Choroid plexus epithelial cell (primary cell): ENCODE measurements around the gene SYN1.
A peak's percentile ranks its signal among the peaks of the same experiment; 100 is the strongest.

ENCODE experiments used
- DNase-seq: peaks from one replicate; pipeline ENCODE4 v3.0.0-alpha.2; 2010; ENCODE audit warnings: low read depth
- H3K4me3 ChIP-seq: 2 replicates; pipeline ENCODE4 v1.5.1; 2011; ENCODE audit warnings: low read depth, mild to moderate bottlenecking, control low read depth, low read length, moderate library complexity
- CTCF ChIP-seq: conservative IDR thresholded peaks from 2 replicates; pipeline ENCODE4 v1.5.1; 2011; ENCODE audit warnings: low read depth, mild to moderate bottlenecking, control low read depth, inconsistent platforms, low read length, moderate library complexity

The SYN1 gene

GRCh38 chrX:47574076-47574546, 45.5 kb downstream of the SYN1 start:
- TF ChIP-seq CTCF = no peak
- H3K4me3 ChIP-seq = peak overlapping the region; percentile 28

GRCh38 chrX:47573341-47574075, 46.1 kb downstream of the SYN1 start:
- H3K4me3 ChIP-seq = no peak overlapping the region
- no peak for DNase-seq
- no peak for TF ChIP-seq CTCF

More at GRCh38 chrX:47574076-47574546, 45.5 kb downstream of the SYN1 start:
- DNase-seq = no peak

GRCh38 chrX:47572773-47573340, 46.8 kb downstream of the SYN1 start:
- H3K4me3 ChIP-seq = no peak overlapping the region
- DNase-seq = no peak
- no peak for TF ChIP-seq CTCF

- no peak for TF ChIP-seq CTCF
- no peak for DNase-seq
- H3K4me3 ChIP-seq = no peak overlapping the region
Observed at GRCh38 chrX:47571896-47572295, 47.8 kb downstream of the SYN1 start.

- no peak for TF ChIP-seq CTCF
- DNase-seq = no peak
- H3K4me3 ChIP-seq = no peak overlapping the region
Observed at GRCh38 chrX:47571215-47571614, 48.4 kb downstream of the SYN1 start.

- H3K4me3 ChIP-seq = no peak overlapping the region
- DNase-seq = no peak
- no peak for TF ChIP-seq CTCF
Observed at GRCh38 chrX:47570794-47571193, 48.9 kb downstream of the SYN1 start.
